ENCODE data around the gene ZNF480. TPM values are rescaled to one million over a fixed set of nuclear protein-coding genes. Genes with fewer than 3 reads are reported as not detected.
"Not testable (repeated sequence)": the region's sequence is repeated elsewhere in the genome, so short reads cannot be mapped to it uniquely, and the experiment has no call there.

The ZNF480 gene
- 8.9 TPM for polyA plus RNA-seq (ENCODE audit: insufficient read length)

- DNase-seq, result peak; percentile 85
These were observed at the start of gene ZNF480 for GRCh38 chr19:52296773-52297600. Gene ZNF480, plus strand, starts transcription at chr19:52297169. Its CDS starts 3,244 bp downstream, at chr19:52300413.

- peak; percentile 34 for DNase-seq
These were observed 48.7 kb upstream of the ZNF480 start for GRCh38 chr19:52248241-52248640.

- no peak for DNase-seq
These were observed 38.5 kb upstream of the ZNF480 start for GRCh38 chr19:52258426-52258825.

GRCh38 chr19:52265556-52265955, 31.4 kb upstream of the ZNF480 start:
- not testable (repeated sequence) for DNase-seq

GRCh38 chr19:52269338-52270261, 27.4 kb upstream of the ZNF480 start, which contains the start of gene ZNF766:
Gene ZNF766, plus strand, starts transcription at chr19:52269587. Its CDS starts 27 bp downstream, at chr19:52269614.
- peak; percentile 95 for DNase-seq

GRCh38 chr19:52270266-52270885, 26.6 kb upstream of the ZNF480 start:
- DNase-seq, result peak; percentile 19

GRCh38 chr19:52273301-52273700, 23.7 kb upstream of the ZNF480 start:
- DNase-seq, result no peak

GRCh38 chr19:52274191-52274590, 22.8 kb upstream of the ZNF480 start:
- DNase-seq, result no peak

- no peak for DNase-seq
These were observed 21.0 kb upstream of the ZNF480 start for GRCh38 chr19:52275988-52276387.

- DNase-seq, result no peak
These were observed 19.5 kb upstream of the ZNF480 start for GRCh38 chr19:52277471-52277870.

- no peak for DNase-seq
These were observed 10.7 kb upstream of the ZNF480 start for GRCh38 chr19:52286256-52286655.

GRCh38 chr19:52291781-52292180, 5.2 kb upstream of the ZNF480 start:
- DNase-seq, result no peak

- DNase-seq, result not testable (repeated sequence)
These were observed 4.0 kb upstream of the ZNF480 start for GRCh38 chr19:52292946-52293345.

GRCh38 chr19:52296400-52296772, 583 bp upstream of the ZNF480 start:
- peak; percentile 6 for DNase-seq

- DNase-seq, result peak; percentile 23
These were observed 814 bp downstream of the ZNF480 start for GRCh38 chr19:52297601-52298364.

- no peak for DNase-seq
These were observed 10.3 kb downstream of the ZNF480 start for GRCh38 chr19:52307275-52307674.

GRCh38 chr19:52322429-52322828, 25.5 kb downstream of the ZNF480 start:
- DNase-seq, result no peak

- no peak for DNase-seq
These were observed 34.8 kb downstream of the ZNF480 start for GRCh38 chr19:52331757-52332156.

- DNase-seq, result no peak
These were observed 38.8 kb downstream of the ZNF480 start for GRCh38 chr19:52335768-52336116.

GRCh38 chr19:52336117-52336790, 39.3 kb downstream of the ZNF480 start, which contains the start of gene ZNF610:
Gene ZNF610, plus strand, starts transcription at chr19:52336243. Its CDS starts 12,930 bp downstream, at chr19:52349173.
- DNase-seq, result peak; percentile 90

GRCh38 chr19:52336791-52337381, 39.9 kb downstream of the ZNF480 start:
- no peak for DNase-seq

All from hindlimb muscle (tissue), 1 donor.